ENCODE results near the gene TFPI. TPM values are rescaled to one million over a fixed set of nuclear protein-coding genes. Genes with fewer than 3 reads are reported as not detected.

The TFPI gene
- total RNA-seq, 1 donor from 2014 or later, result 366 TPM

DNA sequence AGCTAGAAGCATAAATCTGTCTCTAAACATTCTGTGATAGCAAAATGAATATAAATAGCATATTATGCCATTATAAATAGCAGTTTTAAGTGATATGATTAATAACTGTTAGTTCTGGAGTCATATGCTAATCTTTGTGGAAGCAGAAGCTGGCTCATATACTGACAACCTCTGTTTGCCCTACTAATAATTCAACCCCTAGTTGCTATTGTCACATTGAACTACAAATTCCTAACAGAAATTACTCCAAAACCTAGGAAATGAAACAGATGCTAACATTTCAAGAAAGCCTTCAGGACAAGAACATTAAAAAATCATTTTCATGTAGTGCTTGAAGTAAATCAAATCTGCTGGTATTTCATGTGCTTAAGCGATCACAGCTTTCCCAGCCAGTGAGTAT, 134.4 kb downstream of the TFPI start:
- DNase-seq, result no peak
- H3K27ac ChIP-seq, result no peak overlapping the region
- no peaks in the 10 kb centered on the region for H3K36me3 ChIP-seq
- no peaks in the 10 kb centered on the region for H3K27me3 ChIP-seq
- intact Hi-C loops (cut with DNase I), result no loop called here
- H3K4me1 ChIP-seq, result no peaks in the 10 kb centered on the region
- no peaks in the 10 kb centered on the region for H3K9me3 ChIP-seq
- TF ChIP-seq, protein P1, sequence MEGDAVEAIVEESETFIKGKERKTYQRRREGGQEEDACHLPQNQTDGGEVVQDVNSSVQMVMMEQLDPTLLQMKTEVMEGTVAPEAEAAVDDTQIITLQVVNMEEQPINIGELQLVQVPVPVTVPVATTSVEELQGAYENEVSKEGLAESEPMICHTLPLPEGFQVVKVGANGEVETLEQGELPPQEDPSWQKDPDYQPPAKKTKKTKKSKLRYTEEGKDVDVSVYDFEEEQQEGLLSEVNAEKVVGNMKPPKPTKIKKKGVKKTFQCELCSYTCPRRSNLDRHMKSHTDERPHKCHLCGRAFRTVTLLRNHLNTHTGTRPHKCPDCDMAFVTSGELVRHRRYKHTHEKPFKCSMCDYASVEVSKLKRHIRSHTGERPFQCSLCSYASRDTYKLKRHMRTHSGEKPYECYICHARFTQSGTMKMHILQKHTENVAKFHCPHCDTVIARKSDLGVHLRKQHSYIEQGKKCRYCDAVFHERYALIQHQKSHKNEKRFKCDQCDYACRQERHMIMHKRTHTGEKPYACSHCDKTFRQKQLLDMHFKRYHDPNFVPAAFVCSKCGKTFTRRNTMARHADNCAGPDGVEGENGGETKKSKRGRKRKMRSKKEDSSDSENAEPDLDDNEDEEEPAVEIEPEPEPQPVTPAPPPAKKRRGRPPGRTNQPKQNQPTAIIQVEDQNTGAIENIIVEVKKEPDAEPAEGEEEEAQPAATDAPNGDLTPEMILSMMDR (IDR thresholded peaks at IDR 0.05), result no peak
- ATAC-seq, result no peak
- no peak overlapping the region for H3K4me3 ChIP-seq

DNA sequence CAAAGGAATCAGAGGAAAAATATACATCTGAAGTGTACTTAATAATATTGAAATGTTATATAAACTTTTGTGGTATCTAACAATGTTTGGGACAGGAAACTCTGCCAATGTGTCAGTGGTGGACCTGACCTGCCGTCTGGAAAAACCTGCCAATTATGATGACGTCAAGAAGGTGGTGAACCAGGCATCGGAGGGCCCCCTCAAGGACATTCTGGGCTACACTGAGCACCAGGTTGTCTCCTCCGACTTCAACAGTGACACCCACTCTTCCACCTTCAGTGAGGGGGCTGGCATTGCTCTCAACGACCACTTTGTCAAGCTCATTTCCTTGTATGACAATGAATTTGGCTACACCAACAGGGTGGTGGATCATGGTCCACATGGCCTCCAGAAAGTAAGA, 138.8 kb downstream of the TFPI start:
- Histone ChIP-seq H3K9me3 (no peaks in the 10 kb centered on the region), H3K27ac (no peak overlapping the region), H3K4me3 (no peak overlapping the region), H3K4me1 (no peaks in the 10 kb centered on the region), H3K27me3 (no peaks in the 10 kb centered on the region), H3K36me3 (no peaks in the 10 kb centered on the region)
- no peak for DNase-seq
- no peak for ATAC-seq
- TF ChIP-seq, protein P1 (IDR thresholded peaks at IDR 0.05), result no peak
- intact Hi-C loops (cut with DNase I), result no loop called here

Other genes with a start within 250 kb of the TFPI start
- gene CALCRL, start 106.2 kb downstream of the TFPI start, total RNA-seq, result 168 TPM